OCI-LY3 (cell line): ENCODE results near the gene PUS7.

ENCODE experiments used
- CTCF ChIP-seq: fragments of 200-600, 300-600 bp; sonication (generic); IDR thresholded peaks from 2 replicates; pipeline ENCODE4 v1.5.1; 2014; ENCODE audit warnings: antibody characterized with exemption, low read length, low read depth
- EZH2phosphoT487 ChIP-seq: fragments of 200-600 bp; shearing (Covaris generic); IDR thresholded peaks from 2 replicates; pipeline ENCODE4 v1.6.1; 2018; ENCODE audit warnings: antibody characterized with exemption, mixed run types, low read depth

DNA sequence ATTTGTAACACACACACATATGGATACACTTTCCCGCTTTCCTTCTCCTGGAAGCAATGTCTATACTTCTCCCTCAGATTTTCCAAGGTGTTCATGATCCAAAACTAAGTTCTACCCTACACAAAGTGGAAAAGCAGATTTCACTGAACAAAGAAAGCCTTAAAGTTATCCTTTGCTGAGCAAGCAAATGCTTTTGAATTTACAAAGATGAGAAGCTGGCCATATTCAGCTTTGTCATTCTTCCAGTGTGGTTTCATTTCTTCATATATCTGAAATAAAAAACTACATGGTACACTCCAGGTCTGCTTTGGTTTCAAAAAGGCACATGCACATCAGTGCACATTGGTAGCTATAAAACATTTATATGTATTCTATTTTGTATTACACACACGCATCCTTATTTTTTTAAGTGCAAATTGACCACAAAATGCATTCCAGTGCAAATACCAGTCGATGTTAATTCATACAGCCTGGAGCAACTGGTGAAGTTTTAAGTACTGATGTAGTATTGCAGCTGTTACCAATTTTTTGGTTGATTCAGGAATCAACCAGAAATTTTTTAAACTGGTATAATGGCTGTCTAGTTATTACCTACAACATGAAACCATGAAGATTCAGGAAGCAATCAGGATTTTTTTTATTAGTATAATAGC lies 67.8 kb downstream of the PUS7 start:
- no peak for TF ChIP-seq CTCF
- no peak for TF ChIP-seq EZH2phosphoT487
